HEK293 (cell line): Measurements from ENCODE around the gene CNIH1.

Source experiments
- CTCF ChIA-PET: fragments of 350-600 bp; formaldehyde crosslinking; extraction: SDS; loops from one replicate; lab custom pipeline; 2021; ENCODE audit warnings: antibody characterized with exemption; lab: Yijun Ruan, JAX
- POLR2A ChIA-PET: fragments of 300-600 bp; formaldehyde crosslinking; extraction: SDS; loops from one replicate; lab custom pipeline; 2020; ENCODE audit warnings: antibody characterized with exemption, inconsistent platforms; lab: Yijun Ruan, JAX
- H3K27ac ChIP-seq: fragments of 200-500 bp; sonication (Bioruptor generic); 2 replicates; pipeline ENCODE4 v1.5.1; 2014; ENCODE audit warnings: low read depth, low read length, control low read depth, inconsistent platforms; ENCODE audit errors: extremely low read depth
- H3K36me3 ChIP-seq, 2 experiments: fragments of 200-500 bp in 1 of 2; sonication (Bioruptor generic) in 1 of 2; 1 replicate in 1 of 2; 2 replicates in 1 of 2; pipeline ENCODE4 v1.5.1; 2014 to 2017; ENCODE audit warnings: inconsistent platforms in 2 of 2, low read length in 2 of 2; ENCODE audit not compliant: control insufficient read depth in 2 of 2, insufficient read depth in 1 of 2
- H3K4me1 ChIP-seq: fragments of 200-500 bp; sonication (Bioruptor generic); 2 replicates; pipeline ENCODE4 v1.5.1; 2014; ENCODE audit warnings: mild to moderate bottlenecking, low read length, inconsistent platforms; ENCODE audit not compliant: control insufficient read depth, insufficient read depth
- H3K4me3 ChIP-seq: 2 replicates; pipeline ENCODE4 v1.5.1; 2011; ENCODE audit warnings: low read depth, mild to moderate bottlenecking, control low read depth, low read length, moderate library complexity
- H3K9me3 ChIP-seq: fragments of 200-500 bp; sonication (Bioruptor generic); 2 replicates; pipeline ENCODE4 v1.5.1; 2014; ENCODE audit warnings: low read depth, low read length, inconsistent platforms; ENCODE audit not compliant: control insufficient read depth, insufficient read depth
- BCL11A ChIP-seq: fragments of 450-650 bp; formaldehyde crosslinking; IDR thresholded peaks from 2 replicates; pipeline ENCODE4 v1.5.1; 2016; ENCODE audit warnings: low read depth, missing biosample characterization, missing genetic modification characterization
- EGR2 ChIP-seq: fragments of 450-650 bp; formaldehyde crosslinking; IDR thresholded peaks from 2 replicates; pipeline ENCODE4 v1.5.1; 2016; ENCODE audit warnings: low read depth, missing biosample characterization, missing genetic modification characterization
- FEZF1 ChIP-seq: fragments of 450-650 bp; formaldehyde crosslinking; IDR thresholded peaks from 2 replicates; pipeline ENCODE4 v1.5.1; 2016; ENCODE audit warnings: missing biosample characterization, missing genetic modification characterization
- MEIS1 ChIP-seq: sonication (generic); formaldehyde crosslinking; IDR thresholded peaks from 2 replicates; pipeline ENCODE4 v1.8.1; 2022; ENCODE audit warnings: missing genetic modification reagents, mild to moderate bottlenecking, borderline replicate concordance
- PATZ1 ChIP-seq: fragments of 450-650 bp; formaldehyde crosslinking; IDR thresholded peaks from 2 replicates; pipeline ENCODE4 v1.5.1; 2016; ENCODE audit warnings: missing biosample characterization, missing genetic modification characterization
- ZBTB48 ChIP-seq: fragments of 450-650 bp; formaldehyde crosslinking; IDR thresholded peaks from 2 replicates; pipeline ENCODE4 v1.5.1; 2016; ENCODE audit warnings: missing biosample characterization, missing genetic modification characterization
- ZBTB6 ChIP-seq: fragments of 450-650 bp; formaldehyde crosslinking; IDR thresholded peaks from 2 replicates; pipeline ENCODE4 v1.5.1; 2017; ENCODE audit warnings: missing biosample characterization, missing genetic modification characterization
- ZEB2 ChIP-seq: fragments of 450-650 bp; formaldehyde crosslinking; IDR thresholded peaks from 2 replicates; pipeline ENCODE4 v1.5.1; 2016; ENCODE audit warnings: missing biosample characterization, missing genetic modification characterization
- ZFP37 ChIP-seq: fragments of 450-650 bp; formaldehyde crosslinking; IDR thresholded peaks from 2 replicates; pipeline ENCODE4 v1.5.1; 2016; ENCODE audit warnings: missing biosample characterization, missing genetic modification characterization
- ZNF148 ChIP-seq: fragments of 450-650 bp; formaldehyde crosslinking; IDR thresholded peaks from 2 replicates; pipeline ENCODE4 v1.5.0; 2017; ENCODE audit warnings: missing biosample characterization, missing genetic modification characterization, borderline replicate concordance
- ZNF155 ChIP-seq: fragments of 450-650 bp; formaldehyde crosslinking; IDR thresholded peaks from 2 replicates; pipeline ENCODE4 v1.5.1; 2016; ENCODE audit warnings: missing biosample characterization, missing genetic modification characterization
- ZNF211 ChIP-seq: fragments of 450-650 bp; formaldehyde crosslinking; IDR thresholded peaks from 2 replicates; pipeline ENCODE4 v1.5.1; 2016; ENCODE audit warnings: low read depth, missing biosample characterization, missing genetic modification characterization
- ZNF239 ChIP-seq: fragments of 450-650 bp; formaldehyde crosslinking; IDR thresholded peaks from 2 replicates; pipeline ENCODE4 v1.5.1; 2016; ENCODE audit warnings: missing biosample characterization, missing genetic modification characterization
- ZNF248 ChIP-seq: fragments of 450-650 bp; formaldehyde crosslinking; IDR thresholded peaks from 2 replicates; pipeline ENCODE4 v1.5.1; 2017; ENCODE audit warnings: missing biosample characterization, missing genetic modification characterization
- ZNF292 ChIP-seq: fragments of 450-650 bp; formaldehyde crosslinking; IDR thresholded peaks from 2 replicates; pipeline ENCODE4 v1.5.1; 2016; ENCODE audit warnings: low read depth, missing biosample characterization, missing genetic modification characterization, borderline replicate concordance
- ZNF302 ChIP-seq: fragments of 450-650 bp; formaldehyde crosslinking; IDR thresholded peaks from 2 replicates; pipeline ENCODE4 v1.5.1; 2016; ENCODE audit warnings: missing biosample characterization, missing genetic modification characterization, low read depth
- ZNF350 ChIP-seq: fragments of 450-650 bp; formaldehyde crosslinking; IDR thresholded peaks from 2 replicates; pipeline ENCODE4 v1.5.0; 2017; ENCODE audit warnings: missing biosample characterization, mild to moderate bottlenecking, missing genetic modification characterization
- ZNF394 ChIP-seq: fragments of 450-650 bp; formaldehyde crosslinking; IDR thresholded peaks from 2 replicates; pipeline ENCODE4 v1.5.1; 2016; ENCODE audit warnings: missing biosample characterization, missing genetic modification characterization, mild to moderate bottlenecking, moderate library complexity, borderline replicate concordance
- ZNF426 ChIP-seq: fragments of 450-650 bp; formaldehyde crosslinking; IDR thresholded peaks from 2 replicates; pipeline ENCODE4 v1.5.1; 2017; ENCODE audit warnings: missing biosample characterization, missing genetic modification characterization, mild to moderate bottlenecking, inconsistent platforms, moderate library complexity
- ZNF544 ChIP-seq: fragments of 450-650 bp; formaldehyde crosslinking; IDR thresholded peaks from 2 replicates; pipeline ENCODE4 v1.5.0; 2017; ENCODE audit warnings: missing biosample characterization, missing genetic modification characterization
- ZNF549 ChIP-seq: fragments of 450-650 bp; IDR thresholded peaks from 2 replicates; pipeline ENCODE4 v1.5.1; 2018; ENCODE audit warnings: missing biosample characterization, missing genetic modification characterization, mild to moderate bottlenecking, inconsistent platforms, moderate library complexity
- ZNF561 ChIP-seq: fragments of 450-650 bp; IDR thresholded peaks from 2 replicates; pipeline ENCODE4 v1.5.1; 2018; ENCODE audit warnings: missing biosample characterization, missing genetic modification characterization, borderline replicate concordance
- ZNF624 ChIP-seq: fragments of 450-650 bp; formaldehyde crosslinking; IDR thresholded peaks from 2 replicates; pipeline ENCODE4 v1.5.1; 2017; ENCODE audit warnings: missing biosample characterization, missing genetic modification characterization
- ZNF629 ChIP-seq: fragments of 450-650 bp; formaldehyde crosslinking; IDR thresholded peaks from 2 replicates; pipeline ENCODE4 v1.5.1; 2017; ENCODE audit warnings: missing biosample characterization, missing genetic modification characterization
- ZNF670 ChIP-seq: fragments of 450-650 bp; formaldehyde crosslinking; IDR thresholded peaks from 2 replicates; pipeline ENCODE4 v1.5.1; 2016; ENCODE audit warnings: missing biosample characterization, missing genetic modification characterization, low read depth
- ZSCAN18 ChIP-seq: fragments of 450-650 bp; formaldehyde crosslinking; IDR thresholded peaks from 2 replicates; pipeline ENCODE4 v1.5.1; 2016; ENCODE audit warnings: missing biosample characterization, missing genetic modification characterization
- ZSCAN5A ChIP-seq: fragments of 450-650 bp; formaldehyde crosslinking; IDR thresholded peaks from 2 replicates; pipeline ENCODE4 v1.5.1; 2016; ENCODE audit warnings: missing biosample characterization, missing genetic modification characterization

CNIH1 gene

GRCh38 chr14:54387328-54387727 is 53.8 kb downstream of the CNIH1 start:
- Histone ChIP-seq H3K4me3 (no peak overlapping the region), H3K27ac (no peak overlapping the region), H3K9me3 (no peaks in the 10 kb centered on the region), H3K36me3 (no peaks in the 10 kb centered on the region), H3K4me1 (no peaks in the 10 kb centered on the region)
- TF ChIP-seq ZBTB48 (no peak), ZFP37 (tag by site-specific recombination) (no peak), ZNF292 (tag by site-specific recombination) (no peak), EGR2 (no peak), ZNF350 (tag by site-specific recombination) (no peak), MEIS1 (CRISPR knock-in tag) (no peak), ZNF248 (tag by site-specific recombination) (no peak), ZSCAN18 (tag by site-specific recombination) (no peak), ZNF670 (tag by site-specific recombination) (no peak), BCL11A (tag by site-specific recombination) (no peak), ZNF148 (tag by site-specific recombination) (no peak), ZNF239 (tag by site-specific recombination) (no peak), ZBTB6 (no peak), ZNF426 (tag by site-specific recombination) (no peak), ZNF155 (tag by site-specific recombination) (no peak), ZNF394 (tag by site-specific recombination) (no peak), ZNF211 (tag by site-specific recombination) (no peak), PATZ1 (tag by site-specific recombination) (no peak), FEZF1 (tag by site-specific recombination) (no peak)
- POLR2A ChIA-PET, result no interaction called here
- CTCF ChIA-PET, result interaction anchor here (0.5 kb wide), 1 partner anchor 24 kb away, joined by 3 read pairs; no protein-coding TSS in a partner anchor

GRCh38 chr14:54385556-54385955 is 55.6 kb downstream of the CNIH1 start:
- Histone ChIP-seq H3K9me3 (no peaks in the 10 kb centered on the region), H3K27ac (no peak overlapping the region), H3K4me3 (no peak overlapping the region), H3K4me1 (no peaks in the 10 kb centered on the region), H3K36me3 (no peaks in the 10 kb centered on the region)
- CTCF ChIA-PET, result no interaction called here
- POLR2A ChIA-PET, result no interaction called here
- no peak for TF ChIP-seq ZNF549 (tag by site-specific recombination)
- TF ChIP-seq ZNF302 (tag by site-specific recombination), result no peak
- no peak for TF ChIP-seq ZNF624 (tag by site-specific recombination)
- no peak for TF ChIP-seq ZSCAN5A (tag by site-specific recombination)
- TF ChIP-seq ZNF544 (tag by site-specific recombination), result no peak
- TF ChIP-seq ZNF629 (tag by site-specific recombination), result no peak
- TF ChIP-seq ZEB2 (tag by site-specific recombination), result no peak
- no peak for TF ChIP-seq ZNF561 (tag by site-specific recombination)
